Astrocyte of the spinal cord (primary cell): ENCODE results near the gene PMCH.

Source experiments
- DNase-seq: peaks from one replicate; pipeline ENCODE4 v3.0.0; 2011; ENCODE audit warnings: low read depth, low spot score
- H3K4me3 ChIP-seq: 2 replicates; pipeline ENCODE4 v1.5.1; 2011; ENCODE audit warnings: low read depth, mild to moderate bottlenecking, low read length, moderate library complexity
- in situ Hi-C: cut with HindIII; loops from 2 replicates; pipeline ENCODE4 v1.10.0; 2017; ENCODE audit warnings: low sequenced_read_pairs
- TF ChIP-seq, protein P1 (sequence below): IDR thresholded peaks from 2 replicates; pipeline ENCODE4 v1.5.1; 2012; ENCODE audit warnings: low read depth, mild to moderate bottlenecking, low read length, inconsistent platforms

The PMCH gene

DNA sequence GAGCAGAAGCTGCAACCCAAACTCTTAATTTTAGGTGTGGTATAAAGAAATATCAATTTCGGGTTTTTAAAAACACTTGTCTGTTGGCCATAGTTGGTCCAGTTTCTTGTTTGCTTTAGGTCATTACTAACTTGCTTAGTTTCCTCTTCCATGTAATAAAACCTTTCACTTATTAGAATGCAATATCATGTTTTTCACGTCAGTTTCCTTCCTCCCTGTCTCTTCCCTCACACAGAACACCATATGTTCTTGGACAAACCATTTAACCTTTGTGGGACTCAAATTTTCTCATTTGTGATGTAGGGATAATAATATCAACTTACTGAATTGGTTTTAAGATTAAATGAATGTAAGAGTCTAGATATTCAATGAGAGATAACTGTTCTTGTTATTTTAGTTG, 22.9 kb downstream of the PMCH start:
- in situ Hi-C loops = no loop called here
- DNase-seq = no peak
- no peak overlapping the region for H3K4me3 ChIP-seq
- TF ChIP-seq, protein P1, sequence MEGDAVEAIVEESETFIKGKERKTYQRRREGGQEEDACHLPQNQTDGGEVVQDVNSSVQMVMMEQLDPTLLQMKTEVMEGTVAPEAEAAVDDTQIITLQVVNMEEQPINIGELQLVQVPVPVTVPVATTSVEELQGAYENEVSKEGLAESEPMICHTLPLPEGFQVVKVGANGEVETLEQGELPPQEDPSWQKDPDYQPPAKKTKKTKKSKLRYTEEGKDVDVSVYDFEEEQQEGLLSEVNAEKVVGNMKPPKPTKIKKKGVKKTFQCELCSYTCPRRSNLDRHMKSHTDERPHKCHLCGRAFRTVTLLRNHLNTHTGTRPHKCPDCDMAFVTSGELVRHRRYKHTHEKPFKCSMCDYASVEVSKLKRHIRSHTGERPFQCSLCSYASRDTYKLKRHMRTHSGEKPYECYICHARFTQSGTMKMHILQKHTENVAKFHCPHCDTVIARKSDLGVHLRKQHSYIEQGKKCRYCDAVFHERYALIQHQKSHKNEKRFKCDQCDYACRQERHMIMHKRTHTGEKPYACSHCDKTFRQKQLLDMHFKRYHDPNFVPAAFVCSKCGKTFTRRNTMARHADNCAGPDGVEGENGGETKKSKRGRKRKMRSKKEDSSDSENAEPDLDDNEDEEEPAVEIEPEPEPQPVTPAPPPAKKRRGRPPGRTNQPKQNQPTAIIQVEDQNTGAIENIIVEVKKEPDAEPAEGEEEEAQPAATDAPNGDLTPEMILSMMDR = no peak

DNA sequence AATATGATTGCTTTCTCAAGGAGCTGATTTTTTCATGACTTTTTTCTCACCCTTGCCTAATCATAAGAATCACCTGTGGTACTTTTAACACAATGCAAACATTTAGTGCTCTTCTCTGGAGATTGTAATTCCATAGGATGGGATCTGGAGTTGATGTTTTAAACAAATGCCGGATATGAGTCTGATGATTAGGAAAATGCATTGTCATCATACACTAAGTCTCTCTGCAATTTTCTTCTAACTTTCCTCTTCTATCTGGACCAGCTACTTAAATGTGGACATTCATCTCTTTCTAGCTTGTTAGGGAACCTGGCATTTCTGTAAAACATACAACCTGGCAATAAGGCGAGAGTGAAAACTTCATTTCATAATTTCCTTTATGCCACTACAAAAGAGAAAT, 23.5 kb downstream of the PMCH start:
- no peak overlapping the region for H3K4me3 ChIP-seq
- in situ Hi-C loops = no loop called here
- TF ChIP-seq, protein P1 = no peak
- no peak for DNase-seq

DNA sequence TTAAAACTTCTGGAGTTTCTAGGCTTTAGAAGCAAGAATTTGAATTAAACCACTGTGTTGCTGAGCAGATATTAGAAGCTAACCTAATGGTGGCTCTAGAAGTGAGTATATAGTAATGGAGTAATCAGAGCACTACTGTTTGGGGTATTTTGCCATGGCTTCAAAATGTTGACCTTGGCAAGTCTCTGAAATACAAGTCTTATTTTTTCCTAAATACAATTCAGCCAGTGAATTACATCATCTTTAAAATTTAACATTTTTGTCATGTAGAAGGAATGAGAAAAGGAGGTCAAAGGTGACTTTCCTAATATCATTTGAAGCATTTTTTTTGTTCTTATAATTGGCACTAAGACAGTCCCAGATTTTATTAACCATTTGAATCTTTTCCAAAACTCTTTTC, 25.2 kb downstream of the PMCH start:
- DNase-seq = peak; percentile 68
- no peak overlapping the region for H3K4me3 ChIP-seq
- in situ Hi-C loops = no loop called here
- TF ChIP-seq, protein P1 = no peak

DNA sequence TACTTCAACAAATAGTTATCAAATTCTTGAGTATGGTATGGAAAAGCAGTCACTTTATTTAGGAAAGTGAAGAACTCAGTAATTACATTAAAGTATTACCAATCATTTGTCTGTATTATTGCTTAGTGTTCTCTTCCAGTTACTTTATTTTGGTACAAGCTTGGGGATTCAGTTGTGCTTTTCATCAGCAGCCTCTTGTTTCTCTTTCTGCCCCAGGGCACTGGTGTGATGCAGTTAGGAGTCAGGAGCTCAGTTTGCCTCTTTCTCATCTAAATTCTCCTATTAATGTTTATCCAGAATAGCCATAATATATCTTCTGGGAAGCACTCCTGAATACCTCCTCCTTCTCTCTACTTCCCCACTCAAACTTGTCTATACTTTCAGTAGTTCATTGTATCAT, 25.7 kb downstream of the PMCH start:
- in situ Hi-C loops = no loop called here

DNA sequence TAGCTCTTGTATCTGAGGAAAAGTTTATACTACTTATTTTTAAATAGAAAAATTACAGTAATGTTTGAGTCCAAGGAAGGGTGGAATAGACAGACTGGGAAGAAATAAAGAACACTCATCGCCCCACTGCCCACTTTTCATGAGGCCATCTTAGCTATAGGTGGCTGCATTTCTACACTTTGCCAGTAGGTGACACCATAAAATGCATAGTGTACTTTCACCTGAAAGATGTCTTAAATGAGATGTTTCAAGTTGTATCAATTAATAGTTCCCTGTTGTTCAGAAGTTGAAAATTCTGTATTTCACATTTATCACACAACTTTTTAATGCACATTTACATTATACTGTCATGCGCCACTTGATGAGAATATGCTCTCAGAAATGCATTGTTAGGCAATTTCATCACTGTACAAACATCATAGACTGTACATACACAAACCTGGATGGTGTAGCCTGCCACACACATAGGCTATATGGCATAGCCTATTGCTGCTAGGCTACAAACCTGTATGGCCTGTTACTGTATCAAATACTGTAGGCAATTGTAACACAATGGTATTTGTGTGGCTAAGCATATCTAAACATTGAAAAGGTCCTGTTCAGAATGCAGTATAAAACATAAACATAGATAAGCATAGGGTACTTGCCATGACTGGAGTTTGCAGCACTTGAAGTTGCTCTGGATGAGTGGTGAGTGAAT, 27.6 kb downstream of the PMCH start:
- peak; percentile 32 for DNase-seq
- TF ChIP-seq, protein P1 = peak; percentile 74
- in situ Hi-C loops = no loop called here
- H3K4me3 ChIP-seq = no peak overlapping the region

More for the DNA sequence above, 25.7 kb downstream of the PMCH start:
- DNase-seq = no peak
- TF ChIP-seq, protein P1 = no peak
- H3K4me3 ChIP-seq = no peak overlapping the region

DNA sequence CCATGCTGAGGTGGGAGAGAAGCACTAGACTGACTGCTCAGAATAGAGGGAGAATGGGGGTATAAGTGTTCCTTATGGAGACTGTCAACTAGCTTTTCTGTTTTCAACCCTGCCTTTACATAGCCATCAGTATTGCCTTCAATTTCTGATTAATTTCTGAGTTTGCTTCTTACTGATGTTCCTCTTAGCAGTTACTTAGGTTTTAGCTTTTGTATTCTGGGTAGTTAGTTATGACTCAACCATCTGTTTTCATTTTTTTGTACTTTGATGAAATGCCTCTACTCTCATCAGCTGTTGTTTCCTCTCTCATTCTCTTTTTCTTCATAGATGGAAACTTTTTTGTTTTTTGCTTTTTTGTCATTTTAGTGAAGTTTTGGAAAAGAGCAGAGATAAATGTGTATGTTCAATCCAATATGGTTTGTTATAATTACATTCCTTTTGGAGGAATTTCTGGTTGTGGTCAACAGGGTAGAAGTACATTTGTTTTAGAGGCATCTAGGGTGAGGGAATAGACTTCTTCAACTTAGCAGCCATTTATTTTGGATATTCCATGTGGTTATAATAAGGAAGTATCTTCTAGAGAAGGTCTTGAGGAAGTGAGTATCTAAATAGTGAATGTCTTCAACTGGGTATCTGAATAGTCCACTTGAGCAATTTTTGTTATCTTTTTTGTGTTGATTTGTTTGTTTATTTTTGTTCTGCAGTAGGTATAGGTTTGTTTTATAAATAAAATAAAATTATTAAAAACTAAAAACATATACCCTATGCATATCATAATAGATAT, 29.6 kb downstream of the PMCH start:
- TF ChIP-seq, protein P1 = no peak
- DNase-seq = peak; percentile 14
- in situ Hi-C loops = no loop called here
- H3K4me3 ChIP-seq = no peak overlapping the region
